ENCODE results near the gene DIP2B.

DIP2B gene

GRCh38 chr12:50610171-50610570, 105.4 kb downstream of the DIP2B start:
- TF ChIP-seq CTCF (IDR thresholded peaks at IDR 0.05; ENCODE audit: low read depth, low read length, missing control alignments): no peak
- H3K4me3 ChIP-seq (ENCODE audit: low read depth, low read length): no peak overlapping the region
- DNase-seq (ENCODE audit: low read depth): no peak

GRCh38 chr12:50611021-50611744, 106.4 kb downstream of the DIP2B start:
- no peak for TF ChIP-seq CTCF (IDR thresholded peaks at IDR 0.05; ENCODE audit: low read depth, low read length, missing control alignments)
- DNase-seq (ENCODE audit: low read depth): no peak
- H3K4me3 ChIP-seq (ENCODE audit: low read depth, low read length): no peak overlapping the region

- no peak for DNase-seq (ENCODE audit: low read depth)
- no peak overlapping the region for H3K4me3 ChIP-seq (ENCODE audit: low read depth, low read length)
- TF ChIP-seq CTCF (IDR thresholded peaks at IDR 0.05; ENCODE audit: low read depth, low read length, missing control alignments): no peak
Measured at GRCh38 chr12:50612882-50613281, 108.1 kb downstream of the DIP2B start.

GRCh38 chr12:50613463-50613862, 108.7 kb downstream of the DIP2B start:
- no peak for DNase-seq (ENCODE audit: low read depth)
- H3K4me3 ChIP-seq (ENCODE audit: low read depth, low read length): no peak overlapping the region
- TF ChIP-seq CTCF (IDR thresholded peaks at IDR 0.05; ENCODE audit: low read depth, low read length, missing control alignments): no peak

- DNase-seq (ENCODE audit: low read depth): no peak
- no peak for TF ChIP-seq CTCF (IDR thresholded peaks at IDR 0.05; ENCODE audit: low read depth, low read length, missing control alignments)
- no peak overlapping the region for H3K4me3 ChIP-seq (ENCODE audit: low read depth, low read length)
Measured at GRCh38 chr12:50614167-50614759, 109.5 kb downstream of the DIP2B start.

- no peak for DNase-seq (ENCODE audit: low read depth)
- no peak overlapping the region for H3K4me3 ChIP-seq (ENCODE audit: low read depth, low read length)
- no peak for TF ChIP-seq CTCF (IDR thresholded peaks at IDR 0.05; ENCODE audit: low read depth, low read length, missing control alignments)
Measured at GRCh38 chr12:50615145-50615906, 110.5 kb downstream of the DIP2B start.

Data from GM12864 (cell line).